GM23338 (cell line): ENCODE data around the gene DYNLT2. TPM values are rescaled to one million over a fixed set of nuclear protein-coding genes. Genes with fewer than 3 reads are reported as not detected.

Source experiments
- ATAC-seq: fragments of 200-7000 bp; cut with Tn5 transposase; 3 replicates; pipeline ENCODE4 v1.9.1; 2020
- DNase-seq: peaks from one replicate; pipeline ENCODE4 v3.0.0-alpha.2; 2015; ENCODE audit warnings: low spot score
- H2AFZ ChIP-seq: fragments of 200-600 bp; sonication (generic); 2 replicates; pipeline ENCODE4 v1.8.0; 2016; ENCODE audit warnings: antibody characterized with exemption, mild to moderate bottlenecking, moderate library complexity
- H3F3A ChIP-seq: fragments of 200-600 bp; sonication (generic); replicated peaks from 2 replicates; pipeline ENCODE4 v1.8.0; 2017; ENCODE audit warnings: antibody characterized with exemption, mixed run types, low read depth
- H3K27ac ChIP-seq: fragments of 200-600 bp; sonication (generic); 2 replicates; pipeline ENCODE4 v1.6.1; 2016; ENCODE audit warnings: low read depth
- H3K27me3 ChIP-seq: fragments of 200-600 bp; sonication (generic); 2 replicates; pipeline ENCODE4 v1.8.0; 2016; ENCODE audit warnings: mild to moderate bottlenecking, mixed run types, moderate library complexity; ENCODE audit not compliant: insufficient read depth
- H3K36me3 ChIP-seq: fragments of 200-600 bp; sonication (generic); 2 replicates; pipeline ENCODE4 v1.8.0; 2016; ENCODE audit warnings: mild to moderate bottlenecking; ENCODE audit not compliant: insufficient read depth
- H3K4me1 ChIP-seq: fragments of 200-600 bp; sonication (generic); 2 replicates; pipeline ENCODE4 v1.8.0; 2016; ENCODE audit warnings: mild to moderate bottlenecking, moderate library complexity; ENCODE audit not compliant: insufficient read depth
- H3K4me2 ChIP-seq: fragments of 200-600 bp; sonication (generic); 2 replicates; pipeline ENCODE4 v1.7.1; 2017; ENCODE audit warnings: mixed run types
- H3K4me3 ChIP-seq: fragments of 200-600 bp; sonication (generic); 2 replicates; pipeline ENCODE4 v1.6.1; 2016; ENCODE audit warnings: mixed run types
- H3K79me2 ChIP-seq: fragments of 200-600 bp; sonication (generic); replicated peaks from 2 replicates; pipeline ENCODE4 v1.8.0; 2017; ENCODE audit warnings: mild to moderate bottlenecking; ENCODE audit not compliant: insufficient read depth
- H3K9me2 ChIP-seq: fragments of 200-600 bp; sonication (generic); 2 replicates; pipeline ENCODE4 v1.8.0; 2017; ENCODE audit not compliant: insufficient read depth
- H4K20me1 ChIP-seq: fragments of 200-600 bp; sonication (generic); replicated peaks from 2 replicates; pipeline ENCODE4 v1.8.0; 2017; ENCODE audit warnings: mild to moderate bottlenecking; ENCODE audit not compliant: insufficient read depth
- H3K27ac Mint-ChIP-seq: 2 replicates; pipeline ENCODE4 v1.8.0; 2020; ENCODE audit warnings: inconsistent platforms, mild to moderate bottlenecking, moderate library complexity, mixed read lengths
- H3K27me3 Mint-ChIP-seq: 3 replicates; pipeline ENCODE4 v1.8.0; 2022; ENCODE audit warnings: low read depth, mild to moderate bottlenecking, moderate library complexity, mixed read lengths, inconsistent platforms; ENCODE audit not compliant: insufficient read depth, poor library complexity
- H3K36me3 Mint-ChIP-seq: 3 replicates; pipeline ENCODE4 v1.8.0; 2021; ENCODE audit warnings: low read depth, mild to moderate bottlenecking, inconsistent platforms, moderate library complexity, mixed read lengths
- H3K4me1 Mint-ChIP-seq: 3 replicates; pipeline ENCODE4 v1.8.0; 2020; ENCODE audit warnings: mild to moderate bottlenecking, inconsistent platforms, mixed read lengths
- H3K4me3 Mint-ChIP-seq: 3 replicates; pipeline ENCODE4 v1.8.0; 2021; ENCODE audit warnings: moderate library complexity, mild to moderate bottlenecking, inconsistent platforms, mixed read lengths
- H3K9me3 Mint-ChIP-seq: 3 replicates; pipeline ENCODE4 v1.8.0; 2020; ENCODE audit warnings: moderate library complexity, mild to moderate bottlenecking, inconsistent platforms, mixed read lengths
- ETS1 ChIP-seq: IDR thresholded peaks from 2 replicates; pipeline ENCODE4 v1.6.1; 2016; ENCODE audit warnings: antibody characterized with exemption
- EZH2 ChIP-seq: fragments of 200-600 bp; sonication (generic); IDR thresholded peaks from one replicate; pipeline ENCODE4 v1.8.0; 2017; ENCODE audit warnings: antibody characterized with exemption, mild to moderate bottlenecking, low read depth; ENCODE audit not compliant: unreplicated experiment
- EZH2phosphoT487 ChIP-seq: fragments of 200-600 bp; sonication (generic); IDR thresholded peaks from one replicate; pipeline ENCODE4 v1.8.1; 2018; ENCODE audit warnings: antibody characterized with exemption; ENCODE audit not compliant: unreplicated experiment
- NANOG ChIP-seq: IDR thresholded peaks from 2 replicates; pipeline ENCODE4 v1.6.1; 2016; ENCODE audit warnings: antibody characterized with exemption, borderline replicate concordance
- ZNF331 ChIP-seq: fragments of 250-450 bp; sonication (Bioruptor Pico); IDR thresholded peaks from 2 replicates; pipeline ENCODE4 v1.5.0; 2020; ENCODE audit warnings: low read depth, mild to moderate bottlenecking, moderate library complexity
- ZNF462 ChIP-seq: fragments of 250-450 bp; sonication (Bioruptor Pico); IDR thresholded peaks from 2 replicates; pipeline ENCODE4 v1.5.0; 2020; ENCODE audit warnings: mild to moderate bottlenecking, moderate library complexity
- polyA plus RNA-seq: library from polyadenylated mRNA; unstranded; fragments of >200 nt; fragmentation: Nextera tagmentation; extraction: Ambion mirVana; gene quantifications from 2 replicates; pipeline ENCODE4 v1.2.1, GENCODE V29; 2016
- total RNA-seq: library from RNA; depleted of rRNA; stranded (reverse); fragments of >200 nt; shearing (Covaris generic); gene quantifications from 2 replicates; pipeline ENCODE4 v1.2.3, GENCODE V29; 2014

Gene DYNLT2
- total and polyA plus RNA-seq, 2 experiments from 2014 or later, result 2.8 to 4.4 TPM

- TF ChIP-seq ZNF462 (no peak), EZH2phosphoT487 (no peak), EZH2 (no peak), NANOG (no peak), ZNF331 (CRISPR knock-in tag) (no peak), ETS1 (no peak)
These were observed 10.0 kb downstream of the DYNLT2 start (continued) for GRCh38 chr6:169741344-169741743.

- H4K20me1 ChIP-seq, result no peaks in the 10 kb centered on the region
- no peaks in the 10 kb centered on the region for H3K27me3 ChIP-seq
- no peaks in the 10 kb centered on the region for H3K27me3 Mint-ChIP-seq
- H3K27ac Mint-ChIP-seq, result no peak overlapping the region
- no peak overlapping the region for H3K4me3 ChIP-seq
- H3K4me3 Mint-ChIP-seq, result no peak overlapping the region
- no peak overlapping the region for H3K27ac ChIP-seq
- peak overlapping the region; percentile 73 for H2AFZ ChIP-seq
- ATAC-seq (no peak), DNase-seq (no peak)
- no peaks in the 10 kb centered on the region for H3F3A ChIP-seq
- H3K4me2 ChIP-seq, result no peak overlapping the region
- no peaks in the 10 kb centered on the region for H3K36me3 ChIP-seq
- H3K9me2 ChIP-seq, result 0 out of 2 replicates have a peak, but pooled peaks cover 2% of the 10 kb centered on the region
- H3K79me2 ChIP-seq, result no peaks in the 10 kb centered on the region; the same call in 1 of the 2 replicates
- H3K36me3 Mint-ChIP-seq, result no peaks in the 10 kb centered on the region
- H3K9me3 Mint-ChIP-seq, result no peaks in the 10 kb centered on the region
- H3K4me1 ChIP-seq, result no peaks in the 10 kb centered on the region
- TF ChIP-seq EZH2, result no peak
- H3K4me1 Mint-ChIP-seq, result peaks cover 8% of the 10 kb centered on the region; the same call in 2 of the 3 replicates
These were observed 12.3 kb downstream of the DYNLT2 start for GRCh38 chr6:169738976-169739529.
